ENCODE results near the gene TMEM178A.

DNA sequence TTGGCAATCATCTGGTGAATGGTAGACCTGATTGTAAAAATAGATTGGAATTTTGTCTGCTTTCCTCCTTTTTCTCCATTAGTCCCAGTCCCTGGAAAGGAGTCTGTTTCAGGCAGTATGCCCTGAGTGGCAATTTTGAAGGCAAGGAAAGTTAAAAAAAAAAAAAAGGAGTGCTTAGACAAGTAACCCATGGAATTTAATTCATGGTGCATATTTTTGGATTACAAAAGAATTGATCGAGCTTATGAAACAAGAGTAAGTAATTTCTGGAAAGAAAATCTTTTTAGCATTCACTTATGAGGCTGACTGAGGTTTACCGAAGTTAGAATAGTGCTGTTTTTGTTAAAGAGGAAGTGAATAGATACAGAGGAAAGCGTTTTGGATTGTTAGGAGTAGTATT is 29.4 kb upstream of the TMEM178A start:
- TF ChIP-seq, protein P1, sequence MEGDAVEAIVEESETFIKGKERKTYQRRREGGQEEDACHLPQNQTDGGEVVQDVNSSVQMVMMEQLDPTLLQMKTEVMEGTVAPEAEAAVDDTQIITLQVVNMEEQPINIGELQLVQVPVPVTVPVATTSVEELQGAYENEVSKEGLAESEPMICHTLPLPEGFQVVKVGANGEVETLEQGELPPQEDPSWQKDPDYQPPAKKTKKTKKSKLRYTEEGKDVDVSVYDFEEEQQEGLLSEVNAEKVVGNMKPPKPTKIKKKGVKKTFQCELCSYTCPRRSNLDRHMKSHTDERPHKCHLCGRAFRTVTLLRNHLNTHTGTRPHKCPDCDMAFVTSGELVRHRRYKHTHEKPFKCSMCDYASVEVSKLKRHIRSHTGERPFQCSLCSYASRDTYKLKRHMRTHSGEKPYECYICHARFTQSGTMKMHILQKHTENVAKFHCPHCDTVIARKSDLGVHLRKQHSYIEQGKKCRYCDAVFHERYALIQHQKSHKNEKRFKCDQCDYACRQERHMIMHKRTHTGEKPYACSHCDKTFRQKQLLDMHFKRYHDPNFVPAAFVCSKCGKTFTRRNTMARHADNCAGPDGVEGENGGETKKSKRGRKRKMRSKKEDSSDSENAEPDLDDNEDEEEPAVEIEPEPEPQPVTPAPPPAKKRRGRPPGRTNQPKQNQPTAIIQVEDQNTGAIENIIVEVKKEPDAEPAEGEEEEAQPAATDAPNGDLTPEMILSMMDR (IDR thresholded peaks at IDR 0.05; ENCODE audit: poor library complexity, severe bottlenecking) = no peak
- TF ChIP-seq POLR2AphosphoS5 (IDR thresholded peaks at IDR 0.05) = no peak
- TF ChIP-seq SMC3 (conservative IDR thresholded peaks at IDR 0.05; ENCODE audit: poor library complexity) = no peak
- no peak for TF ChIP-seq MXI1 (conservative IDR thresholded peaks at IDR 0.05; ENCODE audit: poor library complexity, severe bottlenecking)
- TF ChIP-seq, protein P2, sequence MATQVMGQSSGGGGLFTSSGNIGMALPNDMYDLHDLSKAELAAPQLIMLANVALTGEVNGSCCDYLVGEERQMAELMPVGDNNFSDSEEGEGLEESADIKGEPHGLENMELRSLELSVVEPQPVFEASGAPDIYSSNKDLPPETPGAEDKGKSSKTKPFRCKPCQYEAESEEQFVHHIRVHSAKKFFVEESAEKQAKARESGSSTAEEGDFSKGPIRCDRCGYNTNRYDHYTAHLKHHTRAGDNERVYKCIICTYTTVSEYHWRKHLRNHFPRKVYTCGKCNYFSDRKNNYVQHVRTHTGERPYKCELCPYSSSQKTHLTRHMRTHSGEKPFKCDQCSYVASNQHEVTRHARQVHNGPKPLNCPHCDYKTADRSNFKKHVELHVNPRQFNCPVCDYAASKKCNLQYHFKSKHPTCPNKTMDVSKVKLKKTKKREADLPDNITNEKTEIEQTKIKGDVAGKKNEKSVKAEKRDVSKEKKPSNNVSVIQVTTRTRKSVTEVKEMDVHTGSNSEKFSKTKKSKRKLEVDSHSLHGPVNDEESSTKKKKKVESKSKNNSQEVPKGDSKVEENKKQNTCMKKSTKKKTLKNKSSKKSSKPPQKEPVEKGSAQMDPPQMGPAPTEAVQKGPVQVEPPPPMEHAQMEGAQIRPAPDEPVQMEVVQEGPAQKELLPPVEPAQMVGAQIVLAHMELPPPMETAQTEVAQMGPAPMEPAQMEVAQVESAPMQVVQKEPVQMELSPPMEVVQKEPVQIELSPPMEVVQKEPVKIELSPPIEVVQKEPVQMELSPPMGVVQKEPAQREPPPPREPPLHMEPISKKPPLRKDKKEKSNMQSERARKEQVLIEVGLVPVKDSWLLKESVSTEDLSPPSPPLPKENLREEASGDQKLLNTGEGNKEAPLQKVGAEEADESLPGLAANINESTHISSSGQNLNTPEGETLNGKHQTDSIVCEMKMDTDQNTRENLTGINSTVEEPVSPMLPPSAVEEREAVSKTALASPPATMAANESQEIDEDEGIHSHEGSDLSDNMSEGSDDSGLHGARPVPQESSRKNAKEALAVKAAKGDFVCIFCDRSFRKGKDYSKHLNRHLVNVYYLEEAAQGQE (IDR thresholded peaks at IDR 0.05; ENCODE audit: borderline replicate concordance) = no peak
- TF ChIP-seq EP300 (conservative IDR thresholded peaks at IDR 0.05; ENCODE audit: poor library complexity, severe bottlenecking) = no peak
- TF ChIP-seq EZH2 (IDR thresholded peaks at IDR 0.05; ENCODE audit: borderline replicate concordance, insufficient read depth, low read length, poor library complexity, severe bottlenecking) = no peak
- TF ChIP-seq RAD21 (conservative IDR thresholded peaks at IDR 0.05) = no peak
- no peak for TF ChIP-seq TAF1 (IDR thresholded peaks at IDR 0.05; ENCODE audit: low read depth)
